WTC11 (cell line): Measurements from ENCODE around the gene NDUFV2.

Source experiments
- ETV6 ChIP-seq: sonication (generic); formaldehyde crosslinking; IDR thresholded peaks from 2 replicates; pipeline ENCODE4 v1.8.1; 2022; ENCODE audit warnings: mild to moderate bottlenecking, missing genetic modification reagents
- KAT7 ChIP-seq: sonication (generic); formaldehyde crosslinking; IDR thresholded peaks from 2 replicates; pipeline ENCODE4 v1.8.1; 2023; ENCODE audit warnings: missing genetic modification reagents, mild to moderate bottlenecking, borderline replicate concordance
- TCF7 ChIP-seq: sonication (generic); formaldehyde crosslinking; IDR thresholded peaks from 2 replicates; pipeline ENCODE4 v1.8.0; 2022; ENCODE audit warnings: mild to moderate bottlenecking, low read depth, missing genetic modification reagents, moderate library complexity
- TEAD1 ChIP-seq: sonication (generic); formaldehyde crosslinking; IDR thresholded peaks from 2 replicates; pipeline ENCODE4 v1.8.0; 2022; ENCODE audit warnings: mild to moderate bottlenecking, missing genetic modification reagents
- TF ChIP-seq, protein P1 (sequence below): fragments of 200-600 bp; IDR thresholded peaks from 2 replicates; pipeline ENCODE4 v1.8.0; 2022; ENCODE audit warnings: antibody characterized with exemption
- TF ChIP-seq, protein P2 (sequence below): fragments of 250-450 bp; sonication (Bioruptor Pico); IDR thresholded peaks from 2 replicates; pipeline ENCODE4 v1.9.0; 2021; ENCODE audit warnings: mild to moderate bottlenecking, borderline replicate concordance

DNA sequence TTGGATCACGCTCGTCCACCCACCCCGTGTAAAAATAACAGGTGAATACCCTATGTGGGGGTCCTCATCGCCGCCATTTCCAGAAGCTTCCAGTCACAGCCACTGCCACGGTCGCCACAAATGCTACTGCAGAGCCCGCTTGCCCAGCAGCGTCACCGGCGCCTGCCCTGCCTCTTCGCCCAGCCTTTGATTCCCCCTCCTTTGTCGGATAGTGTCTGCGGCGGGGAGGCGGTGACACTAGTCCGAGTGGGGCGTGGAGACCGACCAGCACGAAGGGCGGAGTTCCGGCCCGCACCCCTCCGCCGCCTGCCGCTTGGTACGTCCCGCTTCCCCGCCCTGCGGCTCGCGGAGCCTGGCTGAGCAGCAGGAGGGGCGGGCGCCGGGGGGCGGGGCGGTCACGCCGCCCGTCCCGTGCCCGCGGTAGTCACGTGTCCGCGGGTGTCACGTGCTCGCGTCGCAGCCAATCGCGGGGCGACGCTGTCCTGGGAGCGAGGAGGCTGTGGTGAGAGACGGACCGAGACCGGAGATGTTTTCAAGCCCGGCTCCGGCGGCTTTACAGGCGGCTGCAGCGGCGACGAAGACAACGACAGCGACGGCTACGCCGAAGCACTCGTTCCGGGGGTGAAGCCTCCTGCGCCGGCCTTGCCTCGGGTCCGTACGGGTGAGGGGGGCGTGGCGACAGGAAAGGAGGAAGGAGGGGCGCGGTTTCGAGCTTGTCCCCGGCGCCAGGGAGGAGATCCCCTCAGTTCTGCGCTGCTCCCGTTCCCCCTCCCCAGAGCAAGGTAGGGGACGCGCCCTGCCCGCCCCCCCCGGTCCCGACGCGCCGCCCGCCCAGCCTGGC lies 34.0 kb downstream of the NDUFV2 start, which contains the start of gene ANKRD12:
- TF ChIP-seq, protein P1, sequence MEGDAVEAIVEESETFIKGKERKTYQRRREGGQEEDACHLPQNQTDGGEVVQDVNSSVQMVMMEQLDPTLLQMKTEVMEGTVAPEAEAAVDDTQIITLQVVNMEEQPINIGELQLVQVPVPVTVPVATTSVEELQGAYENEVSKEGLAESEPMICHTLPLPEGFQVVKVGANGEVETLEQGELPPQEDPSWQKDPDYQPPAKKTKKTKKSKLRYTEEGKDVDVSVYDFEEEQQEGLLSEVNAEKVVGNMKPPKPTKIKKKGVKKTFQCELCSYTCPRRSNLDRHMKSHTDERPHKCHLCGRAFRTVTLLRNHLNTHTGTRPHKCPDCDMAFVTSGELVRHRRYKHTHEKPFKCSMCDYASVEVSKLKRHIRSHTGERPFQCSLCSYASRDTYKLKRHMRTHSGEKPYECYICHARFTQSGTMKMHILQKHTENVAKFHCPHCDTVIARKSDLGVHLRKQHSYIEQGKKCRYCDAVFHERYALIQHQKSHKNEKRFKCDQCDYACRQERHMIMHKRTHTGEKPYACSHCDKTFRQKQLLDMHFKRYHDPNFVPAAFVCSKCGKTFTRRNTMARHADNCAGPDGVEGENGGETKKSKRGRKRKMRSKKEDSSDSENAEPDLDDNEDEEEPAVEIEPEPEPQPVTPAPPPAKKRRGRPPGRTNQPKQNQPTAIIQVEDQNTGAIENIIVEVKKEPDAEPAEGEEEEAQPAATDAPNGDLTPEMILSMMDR: no peak
- TF ChIP-seq TCF7 (CRISPR knock-in tag) (no peak), KAT7 (CRISPR knock-in tag) (no peak), ETV6 (CRISPR knock-in tag) (no peak), TEAD1 (0 out of 2 replicates have a peak, but pooled peaks have one; percentile 13)
- TF ChIP-seq, protein P2, sequence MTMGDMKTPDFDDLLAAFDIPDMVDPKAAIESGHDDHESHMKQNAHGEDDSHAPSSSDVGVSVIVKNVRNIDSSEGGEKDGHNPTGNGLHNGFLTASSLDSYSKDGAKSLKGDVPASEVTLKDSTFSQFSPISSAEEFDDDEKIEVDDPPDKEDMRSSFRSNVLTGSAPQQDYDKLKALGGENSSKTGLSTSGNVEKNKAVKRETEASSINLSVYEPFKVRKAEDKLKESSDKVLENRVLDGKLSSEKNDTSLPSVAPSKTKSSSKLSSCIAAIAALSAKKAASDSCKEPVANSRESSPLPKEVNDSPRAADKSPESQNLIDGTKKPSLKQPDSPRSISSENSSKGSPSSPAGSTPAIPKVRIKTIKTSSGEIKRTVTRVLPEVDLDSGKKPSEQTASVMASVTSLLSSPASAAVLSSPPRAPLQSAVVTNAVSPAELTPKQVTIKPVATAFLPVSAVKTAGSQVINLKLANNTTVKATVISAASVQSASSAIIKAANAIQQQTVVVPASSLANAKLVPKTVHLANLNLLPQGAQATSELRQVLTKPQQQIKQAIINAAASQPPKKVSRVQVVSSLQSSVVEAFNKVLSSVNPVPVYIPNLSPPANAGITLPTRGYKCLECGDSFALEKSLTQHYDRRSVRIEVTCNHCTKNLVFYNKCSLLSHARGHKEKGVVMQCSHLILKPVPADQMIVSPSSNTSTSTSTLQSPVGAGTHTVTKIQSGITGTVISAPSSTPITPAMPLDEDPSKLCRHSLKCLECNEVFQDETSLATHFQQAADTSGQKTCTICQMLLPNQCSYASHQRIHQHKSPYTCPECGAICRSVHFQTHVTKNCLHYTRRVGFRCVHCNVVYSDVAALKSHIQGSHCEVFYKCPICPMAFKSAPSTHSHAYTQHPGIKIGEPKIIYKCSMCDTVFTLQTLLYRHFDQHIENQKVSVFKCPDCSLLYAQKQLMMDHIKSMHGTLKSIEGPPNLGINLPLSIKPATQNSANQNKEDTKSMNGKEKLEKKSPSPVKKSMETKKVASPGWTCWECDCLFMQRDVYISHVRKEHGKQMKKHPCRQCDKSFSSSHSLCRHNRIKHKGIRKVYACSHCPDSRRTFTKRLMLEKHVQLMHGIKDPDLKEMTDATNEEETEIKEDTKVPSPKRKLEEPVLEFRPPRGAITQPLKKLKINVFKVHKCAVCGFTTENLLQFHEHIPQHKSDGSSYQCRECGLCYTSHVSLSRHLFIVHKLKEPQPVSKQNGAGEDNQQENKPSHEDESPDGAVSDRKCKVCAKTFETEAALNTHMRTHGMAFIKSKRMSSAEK: no peak
